ENCODE measurements around the gene NKTR.

GRCh38 chr3:42664438-42664803 is 63.9 kb downstream of the NKTR start:
- TF ChIP-seq CTCF (IDR thresholded peaks at IDR 0.05): no peak
- TF ChIP-seq EP300 (IDR thresholded peaks at IDR 0.05): no peak
- no peak for TF ChIP-seq POLR2A (IDR thresholded peaks at IDR 0.05)
